ENCODE measurements around the gene RBM27.
"Not testable (repeated sequence)": the region's sequence is repeated elsewhere in the genome, so short reads cannot be mapped to it uniquely, and the experiment has no call there.

Gene RBM27

GRCh38 chr5:146203011-146203871, at the start of gene RBM27:
RBM27 (plus strand) TSS chr5:146203605; CDS start chr5:146203766, 161 bp downstream.
- DNase-seq (ENCODE audit: low spot score), result peak; percentile 98

DNA sequence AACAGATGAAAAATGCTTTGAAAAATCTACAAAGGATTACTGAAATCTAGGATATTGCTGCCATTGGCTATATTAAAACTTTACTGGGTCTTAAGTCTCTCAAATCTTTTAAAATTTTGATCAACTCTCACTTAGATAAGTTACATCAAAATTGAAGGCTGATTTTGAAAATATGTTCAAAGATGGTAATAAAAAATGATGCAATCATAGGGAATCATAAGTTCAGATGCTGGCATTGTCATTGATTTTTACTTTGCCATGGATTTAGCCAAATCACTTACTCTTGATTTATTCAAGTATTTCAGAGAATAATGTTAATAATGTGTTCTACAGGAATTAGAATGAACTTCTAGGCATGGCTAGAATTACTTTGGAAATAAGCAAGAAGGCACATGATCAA, 45.1 kb upstream of the RBM27 start:
- no peak for DNase-seq (ENCODE audit: low spot score)

GRCh38 chr5:146164382-146164781, 39.0 kb upstream of the RBM27 start:
- no peak for DNase-seq (ENCODE audit: low spot score)

DNA sequence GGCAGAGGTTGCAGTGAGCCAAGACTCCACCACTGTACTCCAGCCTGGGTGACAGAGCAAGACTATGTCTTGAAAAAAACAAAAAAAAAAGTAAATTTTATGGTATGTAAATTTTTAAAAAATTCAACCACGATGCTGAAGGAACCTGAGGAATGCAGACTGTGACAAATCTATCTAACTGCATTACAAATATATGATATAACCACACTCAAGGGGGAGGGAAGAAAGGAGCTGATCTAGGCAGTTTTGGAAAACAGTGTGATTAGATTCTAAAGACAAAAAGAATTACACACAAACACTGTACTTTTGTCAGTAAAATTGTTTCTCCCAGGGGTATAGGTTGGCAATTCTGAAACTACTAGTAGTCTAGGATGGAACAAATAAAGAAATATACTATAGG, 37.9 kb upstream of the RBM27 start:
- DNase-seq (ENCODE audit: low spot score), result no peak

- DNase-seq (ENCODE audit: low spot score), result no peak
Observed at GRCh38 chr5:146165903-146166302, 37.5 kb upstream of the RBM27 start.

DNA sequence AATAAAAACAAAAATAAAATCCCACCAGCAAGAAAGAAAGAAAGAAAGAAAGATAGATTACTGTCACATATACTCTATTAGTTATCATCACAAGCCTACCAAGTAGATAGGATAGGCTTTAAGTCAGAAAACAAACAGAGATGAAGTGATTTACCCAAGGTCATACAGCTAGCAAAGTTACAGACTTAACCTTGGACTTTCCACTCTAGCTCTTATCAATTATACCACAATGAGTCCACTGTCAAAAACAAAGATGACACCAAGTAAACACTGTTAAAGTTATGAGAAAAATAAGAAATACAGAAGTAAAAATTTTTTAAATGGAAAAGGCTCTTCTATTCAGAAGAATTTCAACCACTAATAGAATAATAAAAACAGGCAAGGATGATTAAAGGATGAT, 34.3 kb upstream of the RBM27 start:
- no peak for DNase-seq (ENCODE audit: low spot score)

DNA sequence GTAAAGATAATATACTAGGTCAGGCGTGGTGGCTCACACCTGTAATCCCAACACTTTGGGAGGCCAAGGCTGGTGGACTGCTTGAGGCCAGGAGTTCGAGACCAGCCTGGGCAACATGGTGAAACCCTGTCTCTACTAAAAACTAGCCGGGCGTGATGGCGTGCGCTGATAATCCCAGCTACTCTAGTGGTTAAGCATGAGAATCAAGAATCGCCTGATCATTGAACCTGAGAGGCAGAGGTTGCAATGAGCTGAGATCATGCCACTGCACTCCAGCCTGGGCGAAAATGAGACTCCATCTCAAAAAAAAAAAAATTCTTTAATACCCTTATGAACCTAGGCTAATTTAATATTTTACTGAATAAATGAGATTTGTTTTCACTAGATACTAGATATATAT, 30.4 kb upstream of the RBM27 start:
- not testable (repeated sequence) for DNase-seq (ENCODE audit: low spot score)

DNA sequence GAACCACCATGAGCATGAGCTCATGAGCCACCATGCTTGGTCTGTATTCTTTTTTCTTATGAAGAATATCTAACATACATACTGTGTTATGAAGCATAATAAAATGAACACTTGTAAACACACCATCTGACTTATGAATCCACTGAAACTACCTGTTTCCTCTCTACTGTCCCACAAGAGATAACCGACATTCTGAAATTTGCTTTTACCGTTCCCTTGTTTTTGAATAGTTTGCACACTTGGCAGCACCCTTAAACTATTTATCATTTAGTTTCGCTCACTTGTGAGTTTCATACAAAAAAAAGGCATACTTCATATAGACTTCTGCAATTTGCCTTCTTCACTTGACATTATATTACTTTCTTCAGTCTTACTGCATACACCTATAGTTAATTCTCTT, 29.8 kb upstream of the RBM27 start:
- no peak for DNase-seq (ENCODE audit: low spot score)

GRCh38 chr5:146176805-146177204, 26.6 kb upstream of the RBM27 start:
- DNase-seq (ENCODE audit: low spot score), result no peak

DNA sequence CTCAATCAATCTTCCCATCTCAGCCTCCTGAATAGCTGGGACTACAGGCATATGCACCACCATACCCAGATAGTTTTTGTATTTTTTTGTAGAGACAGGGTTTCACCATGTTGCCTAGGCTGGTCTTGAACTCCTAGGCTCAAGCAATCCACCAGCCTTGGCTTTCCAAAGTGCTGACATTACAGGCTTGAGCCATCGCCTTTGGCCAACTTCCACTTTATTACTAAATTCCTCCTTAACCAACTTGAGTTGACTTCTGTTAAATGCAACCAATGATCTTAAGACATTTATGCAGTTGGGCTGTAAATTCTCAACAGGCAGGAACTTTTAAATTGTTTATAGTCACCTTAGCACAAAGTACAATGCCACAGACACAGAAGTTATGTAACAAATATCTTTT, 23.7 kb upstream of the RBM27 start:
- no peak for DNase-seq (ENCODE audit: low spot score)

- DNase-seq (ENCODE audit: low spot score), result not testable (repeated sequence)
Observed at GRCh38 chr5:146183403-146183802, 20.0 kb upstream of the RBM27 start.

DNA sequence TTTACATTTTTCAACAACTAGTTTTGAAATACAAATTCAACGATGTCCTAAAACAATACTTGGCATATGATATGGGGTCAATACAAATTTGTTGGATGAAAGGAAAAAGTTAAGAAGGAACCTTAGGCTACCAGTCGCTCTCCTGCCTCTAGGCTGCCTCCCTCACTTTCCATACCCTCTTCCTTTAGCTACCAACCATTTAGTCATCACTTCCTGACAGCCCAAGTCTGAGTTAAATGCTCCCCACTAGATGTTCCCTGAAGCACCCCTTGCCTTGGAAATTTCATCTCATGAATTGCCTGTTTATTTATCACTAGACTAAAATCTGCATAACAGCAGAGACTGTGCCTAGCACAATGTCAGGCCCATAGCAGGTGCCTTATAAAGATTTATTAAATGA, 18.2 kb upstream of the RBM27 start:
- no peak for DNase-seq (ENCODE audit: low spot score)

DNA sequence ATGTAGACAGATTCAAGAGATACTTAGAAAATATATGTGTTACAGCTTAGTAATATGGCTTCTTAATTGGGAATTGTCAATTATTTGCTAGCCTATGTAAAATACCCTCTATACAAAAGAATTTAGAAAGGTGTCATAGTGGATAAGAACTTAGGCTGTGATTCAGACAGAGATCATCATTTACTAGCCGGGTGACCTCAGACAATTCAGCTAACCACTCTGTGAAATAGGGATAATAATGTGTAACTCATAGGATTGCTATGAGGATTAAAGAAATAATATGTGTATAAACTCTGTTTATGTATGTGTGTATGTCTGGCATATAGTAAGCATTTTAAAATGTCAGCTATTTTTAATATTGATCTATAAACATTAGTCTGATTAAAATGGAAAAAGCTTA, 15.0 kb upstream of the RBM27 start:
- no peak for DNase-seq (ENCODE audit: low spot score)

GRCh38 chr5:146192571-146193043, 10.8 kb upstream of the RBM27 start:
- no peak for DNase-seq (ENCODE audit: low spot score)

DNA sequence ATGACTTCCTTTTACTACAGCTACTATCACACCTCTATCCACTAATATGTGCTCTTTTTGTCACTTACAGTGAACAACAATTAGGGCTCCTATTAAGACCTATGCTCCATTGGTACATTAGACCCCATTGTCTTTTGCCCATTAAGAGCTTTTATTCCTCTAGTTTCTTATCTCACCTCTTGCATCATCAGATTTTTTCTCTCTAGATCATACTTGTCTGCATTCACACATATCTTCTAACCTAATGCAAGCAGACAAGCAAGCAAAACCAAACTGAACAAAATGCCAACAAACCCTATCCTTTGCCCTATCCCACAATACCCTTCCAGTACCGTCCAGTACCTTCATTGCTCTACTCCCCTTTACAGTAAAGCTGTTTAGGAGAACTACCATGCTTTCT, 10.1 kb upstream of the RBM27 start:
- DNase-seq (ENCODE audit: low spot score), result no peak

DNA sequence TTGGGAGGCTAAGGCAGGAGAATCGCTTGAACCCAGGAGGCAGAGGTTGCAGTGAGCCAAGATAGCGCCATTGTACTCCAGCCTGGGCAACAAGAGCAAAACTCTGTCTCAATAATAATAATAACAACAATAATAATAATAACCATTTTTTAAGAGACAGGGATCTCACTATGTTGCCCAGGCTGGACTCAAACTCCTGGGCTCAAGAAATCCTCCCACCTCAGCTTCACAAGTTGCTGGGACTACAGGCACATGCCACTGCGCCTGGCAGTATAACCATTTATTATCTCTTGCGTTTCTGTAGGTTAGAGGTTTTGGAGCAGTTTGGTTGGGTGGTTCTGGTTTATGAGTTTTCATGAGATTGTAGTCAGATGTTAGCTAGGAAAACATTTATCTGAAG, 8.4 kb upstream of the RBM27 start:
- DNase-seq (ENCODE audit: low spot score), result not testable (repeated sequence)

GRCh38 chr5:146196459-146197048, 6.9 kb upstream of the RBM27 start:
- DNase-seq (ENCODE audit: low spot score), result no peak

DNA sequence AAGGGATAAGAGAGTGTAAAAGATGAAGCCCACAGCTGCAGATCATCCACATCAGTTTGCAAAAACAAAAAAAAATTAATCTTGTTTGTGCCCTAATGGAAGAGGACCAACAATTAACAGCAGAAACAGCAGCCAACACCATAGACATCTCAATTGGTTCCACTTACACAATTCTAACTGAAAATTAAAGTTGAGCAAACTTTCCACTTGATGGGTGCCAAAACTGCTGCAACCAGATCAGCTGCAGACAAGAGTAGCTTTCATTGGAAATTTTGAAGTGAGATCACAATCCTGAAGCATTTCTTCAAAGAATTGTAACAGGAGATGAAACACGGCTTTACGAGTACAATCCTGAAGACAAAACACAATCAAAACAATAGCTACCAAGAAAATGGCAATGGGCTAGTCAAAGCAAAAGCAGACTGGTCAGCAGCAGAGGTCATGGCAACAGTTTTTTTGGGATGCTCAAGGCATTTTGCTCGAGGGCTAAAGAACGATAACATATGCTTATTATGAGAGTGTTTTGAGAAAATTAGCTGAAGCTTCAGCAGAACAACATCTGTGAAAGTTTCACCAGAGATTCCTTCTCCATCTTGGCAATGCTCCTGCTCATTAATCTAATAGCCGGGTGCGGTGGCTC, 4.1 kb upstream of the RBM27 start:
- no peak for DNase-seq (ENCODE audit: low spot score)

- DNase-seq (ENCODE audit: low spot score), result not testable (repeated sequence)
Observed at GRCh38 chr5:146201795-146202194, 1.6 kb upstream of the RBM27 start.

- DNase-seq (ENCODE audit: low spot score), result no peak
Observed at GRCh38 chr5:146203872-146204192, 427 bp downstream of the RBM27 start.

DNA sequence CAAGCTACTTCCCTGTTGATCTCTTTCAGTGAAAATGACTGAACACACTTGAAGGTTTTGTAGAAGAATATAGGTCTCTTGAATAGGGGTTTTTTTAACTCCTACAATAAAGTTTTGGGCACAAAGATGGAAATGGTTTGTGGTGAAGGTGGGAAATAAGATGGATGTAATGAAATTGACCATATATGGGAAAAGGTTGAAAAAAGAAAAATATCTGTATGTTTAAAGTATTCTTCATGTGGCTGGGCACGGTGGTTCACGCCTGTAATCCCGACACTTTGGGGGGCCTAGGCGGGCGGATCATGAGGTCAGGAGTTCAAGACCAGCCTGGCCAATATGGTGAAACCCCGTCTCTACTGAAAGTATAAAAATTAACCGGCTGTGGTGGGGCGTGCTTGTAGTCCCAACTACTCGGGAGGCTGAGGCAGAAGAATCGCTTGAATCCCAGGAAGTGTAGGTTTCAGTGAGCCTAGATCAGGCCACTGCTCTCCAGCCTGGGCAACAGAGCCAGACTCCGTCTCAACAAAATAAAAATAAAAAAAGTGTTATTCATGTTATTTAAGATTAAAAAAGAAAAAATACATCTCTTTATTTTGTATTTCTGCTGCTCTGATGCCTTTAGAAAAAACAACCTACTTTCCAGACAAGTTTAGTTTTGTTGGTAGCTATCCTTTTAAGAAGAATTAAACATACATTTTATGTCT, 2.2 kb downstream of the RBM27 start:
- no peak for DNase-seq (ENCODE audit: low spot score)

DNA sequence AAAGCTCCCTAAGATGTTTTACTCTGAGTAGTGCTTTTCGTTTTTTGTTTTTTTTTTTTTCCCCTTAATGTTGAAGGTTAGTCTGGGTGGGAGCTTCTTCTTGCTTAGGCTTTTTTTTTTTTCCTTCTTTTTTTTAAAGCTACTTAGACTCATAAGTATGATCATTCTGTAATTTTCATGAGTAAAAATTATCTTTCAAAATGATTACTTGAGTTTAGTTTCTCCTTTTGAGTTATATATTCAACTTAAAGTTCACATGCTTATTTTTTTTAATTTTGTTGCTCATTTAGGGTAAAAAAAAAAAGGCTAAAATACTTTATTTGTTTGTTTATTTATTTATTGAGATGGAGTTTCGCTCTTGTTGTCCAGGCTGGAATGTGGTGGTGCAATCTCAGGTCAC, 2.9 kb downstream of the RBM27 start:
- DNase-seq (ENCODE audit: low spot score), result no peak

All from left forelimb (tissue), 1 donor.